BJ (cell line): ENCODE data around the gene RPL35. TPM values are rescaled to one million over a fixed set of nuclear protein-coding genes. Genes with fewer than 3 reads are reported as not detected.
"Not testable (repeated sequence)": the region's sequence is repeated elsewhere in the genome, so short reads cannot be mapped to it uniquely, and the experiment has no call there.

Experiments used
- CTCF ChIA-PET: fragments of 350-600 bp; formaldehyde crosslinking; extraction: SDS; loops from one replicate; lab custom pipeline; 2021; ENCODE audit warnings: antibody characterized with exemption, inconsistent platforms; lab: Yijun Ruan, JAX
- POLR2A ChIA-PET: fragments of 300-600 bp; sonication (Branson Sonifier 250); formaldehyde crosslinking; extraction: SDS; loops from one replicate; lab custom pipeline; 2021; ENCODE audit warnings: antibody characterized with exemption; lab: Charles Lee
- DNase-seq: peaks from one replicate; pipeline ENCODE4 v3.0.0-alpha.2; 2011; ENCODE audit warnings: low read depth
- H3K27me3 ChIP-seq: 2 replicates; pipeline ENCODE4 v1.6.0; 2011; ENCODE audit warnings: low read length; ENCODE audit not compliant: control insufficient read depth, insufficient read depth
- H3K36me3 ChIP-seq: 2 replicates; pipeline ENCODE4 v1.5.1; 2011; ENCODE audit warnings: low read length; ENCODE audit not compliant: control insufficient read depth, insufficient read depth
- H3K4me3 ChIP-seq: 2 replicates; pipeline ENCODE4 v1.5.1; 2011; ENCODE audit warnings: low read depth, mild to moderate bottlenecking, control low read depth, low read length
- polyA plus RNA-seq: library from polyadenylated mRNA; depleted of rRNA; stranded (reverse); fragments of >200 nt; gene quantifications from 2 replicates; pipeline ENCODE4 v1.2.3, GENCODE V29; 2011
- TF ChIP-seq, protein P1 (sequence below): IDR thresholded peaks from 2 replicates; pipeline ENCODE4 v1.5.1; 2011; ENCODE audit warnings: low read depth, mild to moderate bottlenecking, control low read depth, inconsistent platforms, low read length, moderate library complexity; ENCODE audit not compliant: insufficient read depth

The RPL35 gene
- polyA plus RNA-seq, 1 experiment, result 3,181 TPM

DNA sequence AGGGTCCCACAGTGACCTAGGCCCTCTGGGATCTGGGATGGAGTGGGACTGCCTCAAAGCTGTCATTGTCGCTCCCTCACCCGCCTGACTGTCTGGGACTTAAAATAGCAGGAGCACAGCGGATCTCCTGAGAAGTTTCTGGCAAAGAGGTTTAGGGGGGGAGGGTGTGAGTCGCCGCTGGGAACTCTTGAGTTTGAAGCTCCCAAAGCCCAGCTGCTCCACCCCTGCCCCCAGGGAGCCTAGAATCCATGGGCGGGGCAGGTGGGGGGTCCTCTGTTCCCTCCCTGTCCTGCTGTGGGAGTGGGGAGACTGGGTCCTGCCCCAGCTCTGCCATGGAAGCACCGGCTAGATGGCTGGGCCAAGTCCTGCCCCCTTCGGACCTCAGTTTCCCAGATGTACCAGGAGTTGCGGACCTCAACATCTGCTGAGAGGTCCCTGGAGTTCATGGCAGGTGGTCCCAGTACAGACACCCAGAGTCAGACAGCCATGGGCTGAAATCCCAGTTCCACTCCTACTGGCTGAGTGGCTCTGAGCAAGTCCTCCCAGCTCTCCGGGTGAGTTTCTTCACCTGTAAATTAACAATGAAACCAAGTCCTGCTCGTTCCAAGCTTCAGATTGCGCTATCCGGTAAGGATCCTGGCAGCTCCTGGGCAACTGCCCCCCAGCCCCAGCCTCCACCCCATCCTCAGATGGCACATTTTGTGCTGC, 9.5 kb downstream of the RPL35 start:
- ChIA-PET CTCF (interaction anchor here (0.5 to 36.1 kb wide), 37 partner anchors 11 to 533 kb away, joined by 3 to 1161 read pairs (median 6); partner anchors contain the start of genes ARPC5L, NR6A1, OLFML2A and RPL35), POLR2A (no interaction called here)
- peaks cover 4% of the 10 kb centered on the region for H3K36me3 ChIP-seq
- H3K4me3 ChIP-seq, result no peak overlapping the region
- TF ChIP-seq, protein P1, sequence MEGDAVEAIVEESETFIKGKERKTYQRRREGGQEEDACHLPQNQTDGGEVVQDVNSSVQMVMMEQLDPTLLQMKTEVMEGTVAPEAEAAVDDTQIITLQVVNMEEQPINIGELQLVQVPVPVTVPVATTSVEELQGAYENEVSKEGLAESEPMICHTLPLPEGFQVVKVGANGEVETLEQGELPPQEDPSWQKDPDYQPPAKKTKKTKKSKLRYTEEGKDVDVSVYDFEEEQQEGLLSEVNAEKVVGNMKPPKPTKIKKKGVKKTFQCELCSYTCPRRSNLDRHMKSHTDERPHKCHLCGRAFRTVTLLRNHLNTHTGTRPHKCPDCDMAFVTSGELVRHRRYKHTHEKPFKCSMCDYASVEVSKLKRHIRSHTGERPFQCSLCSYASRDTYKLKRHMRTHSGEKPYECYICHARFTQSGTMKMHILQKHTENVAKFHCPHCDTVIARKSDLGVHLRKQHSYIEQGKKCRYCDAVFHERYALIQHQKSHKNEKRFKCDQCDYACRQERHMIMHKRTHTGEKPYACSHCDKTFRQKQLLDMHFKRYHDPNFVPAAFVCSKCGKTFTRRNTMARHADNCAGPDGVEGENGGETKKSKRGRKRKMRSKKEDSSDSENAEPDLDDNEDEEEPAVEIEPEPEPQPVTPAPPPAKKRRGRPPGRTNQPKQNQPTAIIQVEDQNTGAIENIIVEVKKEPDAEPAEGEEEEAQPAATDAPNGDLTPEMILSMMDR, result no peak
- DNase-seq, result no peak
- peaks cover 3% of the 10 kb centered on the region; the same call in 1 of the 2 replicates for H3K27me3 ChIP-seq

DNA sequence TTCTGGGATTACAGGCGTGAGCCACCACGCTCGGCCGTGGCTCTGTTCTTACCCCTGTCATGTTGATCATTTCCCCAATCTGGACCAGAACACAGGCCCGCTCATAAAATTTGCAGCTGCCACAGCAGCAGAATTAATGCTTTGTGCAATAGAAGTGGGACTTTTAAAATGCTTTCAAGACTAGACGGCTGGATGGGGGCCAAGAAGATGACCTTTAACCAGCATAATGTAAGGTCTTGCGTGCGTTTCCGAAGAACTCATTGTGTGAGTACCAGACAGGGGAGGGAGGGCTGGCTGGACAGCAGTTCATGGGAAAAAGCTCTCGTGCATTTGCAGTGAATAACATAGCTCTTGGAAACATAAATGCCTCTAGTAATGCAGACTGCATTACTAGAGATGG, 12.0 kb downstream of the RPL35 start:
- TF ChIP-seq, protein P1, result no peak
- H3K4me3 ChIP-seq, result no peak overlapping the region
- peaks cover 3% of the 10 kb centered on the region; the same call in 1 of the 2 replicates for H3K27me3 ChIP-seq
- peak; percentile 46 for DNase-seq
- no peaks in the 10 kb centered on the region for H3K36me3 ChIP-seq
- CTCF ChIA-PET, result interaction anchor here (1.7 to 36.1 kb wide), 3 partner anchors 11 to 74 kb away, joined by 6 to 1161 read pairs (median 236); partner anchors contain the start of genes NR6A1 and OLFML2A
- POLR2A ChIA-PET, result no interaction called here

DNA sequence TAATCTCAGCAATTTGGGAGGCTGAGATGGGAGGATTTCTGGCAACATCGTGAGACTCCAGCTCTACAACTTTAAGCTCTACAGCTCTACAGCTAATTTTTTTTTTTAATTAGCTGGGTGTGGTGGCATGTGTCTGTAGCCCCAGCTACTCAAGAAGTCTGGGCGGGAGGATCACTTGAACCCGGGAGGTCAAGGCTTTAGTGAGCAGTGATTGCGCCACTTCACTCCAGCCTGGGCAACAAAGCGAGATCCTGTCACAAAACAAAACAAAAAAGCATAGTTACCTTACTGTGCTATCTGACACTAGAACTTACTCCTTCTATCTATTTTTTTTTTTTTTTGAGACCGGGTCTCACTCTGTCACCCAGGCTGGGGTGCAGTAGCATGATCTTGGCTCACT, 14.8 kb downstream of the RPL35 start:
- H3K4me3 ChIP-seq, result no peak overlapping the region
- no peaks in the 10 kb centered on the region for H3K36me3 ChIP-seq
- DNase-seq, result no peak
- ChIA-PET POLR2A (no interaction called here), CTCF (interaction anchor here (0.8 to 36.1 kb wide), 3 partner anchors 6 to 71 kb away, joined by 4 to 1161 read pairs (median 236); partner anchors contain the start of genes NR6A1, OLFML2A and WDR38)
- TF ChIP-seq, protein P1, result no peak
- peaks cover 3% of the 10 kb centered on the region; the same call in 1 of the 2 replicates for H3K27me3 ChIP-seq

DNA sequence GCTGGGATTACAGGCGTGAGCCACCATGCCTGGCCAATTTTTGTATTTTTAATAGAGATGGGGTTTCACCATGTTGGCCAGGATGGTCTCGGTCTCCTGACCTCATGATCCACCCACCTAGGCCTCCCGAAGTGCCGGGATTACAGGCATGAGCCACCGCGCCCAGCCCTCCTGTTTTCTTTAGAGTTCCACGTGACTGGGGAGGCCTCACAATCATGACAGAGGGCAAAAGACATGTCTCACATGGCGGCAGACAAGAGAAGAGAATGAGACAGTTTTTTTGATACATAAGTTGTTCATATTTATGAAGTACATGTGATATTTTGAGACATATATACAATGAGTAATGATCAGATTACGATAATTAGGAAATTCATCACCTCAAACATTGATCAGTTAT, 15.3 kb downstream of the RPL35 start:
- POLR2A ChIA-PET, DNase-seq, H3K4me3 ChIP-seq, H3K27me3 ChIP-seq, H3K36me3 ChIP-seq: not testable (repeated sequence)
- CTCF ChIA-PET, result interaction anchor here (0.6 to 36.1 kb wide), 4 partner anchors 7 to 92 kb away, joined by 4 to 1161 read pairs (median 120); partner anchors contain the start of genes NR6A1, OLFML2A and WDR38

DNA sequence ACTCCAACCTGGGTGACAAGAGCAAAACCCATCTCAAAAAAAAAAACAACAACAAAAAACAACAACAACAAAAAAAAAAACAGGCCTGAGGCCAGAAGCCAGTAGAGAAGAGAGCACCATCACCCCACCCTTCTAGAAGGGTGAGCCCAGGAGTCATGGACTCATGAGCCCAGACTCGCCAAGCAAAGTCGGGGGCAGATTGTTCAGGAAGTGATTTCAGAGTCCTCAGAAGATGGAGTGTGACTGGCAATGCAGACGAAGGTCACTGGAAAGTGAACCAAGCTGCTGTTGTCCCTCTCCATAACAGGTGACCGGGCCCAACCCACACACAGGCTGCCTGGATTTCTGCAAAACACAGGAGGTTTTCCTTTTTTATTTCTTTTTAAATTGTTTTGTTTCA, 17.5 kb downstream of the RPL35 start:
- POLR2A ChIA-PET, result no interaction called here
- CTCF ChIA-PET, result interaction anchor here (17.4 to 36.1 kb wide), 2 partner anchors 9 to 68 kb away, joined by 236 to 1161 read pairs; partner anchors contain the start of genes NR6A1, OLFML2A and WDR38
- Histone ChIP-seq H3K27me3 (peaks cover 1% of the 10 kb centered on the region; the same call in 1 of the 2 replicates), H3K36me3 (no peaks in the 10 kb centered on the region), H3K4me3 (no peak overlapping the region)
- TF ChIP-seq, protein P1, result no peak
- no peak for DNase-seq
